OCI-LY7 (cell line): ENCODE results near the gene SLC39A3. TPM values are rescaled to one million over a fixed set of nuclear protein-coding genes. Genes with fewer than 3 reads are reported as not detected.

ENCODE experiments used
- BruUV-seq: library from RNA; stranded (reverse); fragments of 400-500 nt; replicated peaks from 2 replicates; lab custom pipeline; 2021; lab: Mats Ljungman, UMichigan
- CTCF ChIA-PET: fragments of 300-600 bp; sonication (Branson Sonifier 250); formaldehyde crosslinking; loops from one replicate; lab custom pipeline; 2022; ENCODE audit warnings: antibody characterized with exemption; ENCODE audit not compliant: unreplicated experiment; lab: Charles Lee
- POLR2A ChIA-PET: fragments of 300-600 bp; sonication (Branson Sonifier 250); formaldehyde crosslinking; loops from one replicate; lab custom pipeline; 2022; ENCODE audit warnings: antibody characterized with exemption; lab: Charles Lee
- DNase-seq: peaks from one replicate; pipeline ENCODE4 v3.0.0-alpha.2; 2015; ENCODE audit warnings: low spot score
- H2AFZ ChIP-seq: fragments of 200-600 bp; sonication (generic), shearing (Covaris generic); 2 replicates; pipeline ENCODE4 v1.6.1; 2014; ENCODE audit warnings: mild to moderate bottlenecking, antibody characterized with exemption, low read length, moderate library complexity
- H3K27ac ChIP-seq: fragments of 200-600 bp; sonication (generic); 2 replicates; pipeline ENCODE4 v1.5.1; 2014; ENCODE audit warnings: mixed run types, low read depth, mild to moderate bottlenecking, moderate library complexity, low read length, inconsistent platforms; ENCODE audit not compliant: poor library complexity, severe bottlenecking
- H3K36me3 ChIP-seq: fragments of 200-600 bp; sonication (generic); 2 replicates; pipeline ENCODE4 v1.6.1; 2014; ENCODE audit warnings: mild to moderate bottlenecking, antibody characterized with exemption, low read length, moderate library complexity, mixed read lengths; ENCODE audit not compliant: insufficient read depth
- H3K4me1 ChIP-seq: fragments of 200-600 bp; sonication (generic); 2 replicates; pipeline ENCODE4 v1.5.1; 2014; ENCODE audit warnings: mild to moderate bottlenecking, low read length; ENCODE audit not compliant: insufficient read depth, poor library complexity, severe bottlenecking
- H3K4me2 ChIP-seq: fragments of 200-600 bp; sonication (generic); 2 replicates; pipeline ENCODE4 v1.6.1; 2014; ENCODE audit warnings: mild to moderate bottlenecking, low read length
- H3K4me3 ChIP-seq: fragments of 200-600 bp; sonication (generic); 2 replicates; pipeline ENCODE4 v1.5.1; 2014; ENCODE audit warnings: mild to moderate bottlenecking, low read depth, low read length; ENCODE audit not compliant: poor library complexity, severe bottlenecking
- H3K79me2 ChIP-seq: fragments of 200-600 bp; sonication (generic); 2 replicates; pipeline ENCODE4 v1.6.1; 2016; ENCODE audit warnings: low read depth, mild to moderate bottlenecking, low read length, moderate library complexity, mixed read lengths; ENCODE audit not compliant: insufficient read depth
- H3K9me2 ChIP-seq: fragments of 200-600 bp; sonication (generic); 2 replicates; pipeline ENCODE4 v1.6.1; 2016; ENCODE audit warnings: mild to moderate bottlenecking, low read length, mixed read lengths; ENCODE audit not compliant: insufficient read depth
- H3K9me3 ChIP-seq: fragments of 200-600 bp; sonication (generic); 2 replicates; pipeline ENCODE4 v1.6.1; 2014; ENCODE audit warnings: mild to moderate bottlenecking, mixed run types, low read length, mixed read lengths
- H4K20me1 ChIP-seq: fragments of 200-600 bp; sonication (generic); 2 replicates; pipeline ENCODE4 v1.6.1; 2014; ENCODE audit warnings: mild to moderate bottlenecking, antibody characterized with exemption, low read length, moderate library complexity, mixed read lengths; ENCODE audit not compliant: insufficient read depth
- EZH2phosphoT487 ChIP-seq: fragments of 200-600 bp; sonication (generic); IDR thresholded peaks from 2 replicates; pipeline ENCODE4 v1.6.1; 2018; ENCODE audit warnings: low read depth, borderline replicate concordance, mild to moderate bottlenecking, mixed run types, antibody characterized with exemption, low read length, moderate library complexity, mixed read lengths
- intact Hi-C: fragments of 100-400 bp; cut with micrococcal nuclease; formaldehyde crosslinking; loops from one replicate; pipeline ENCODE4 v1.10.0; 2022; ENCODE audit not compliant: unreplicated experiment
- total RNA-seq, 2 experiments: library from RNA; depleted of rRNA in 1 of 2; stranded (reverse); fragments of >200 nt in 1 of 2; shearing (Covaris generic) in 1 of 2; gene quantifications; 2 replicates each; pipeline ENCODE4 v1.2.3, GENCODE V29; 2014 to 2022
- TF ChIP-seq, protein P1 (sequence below): fragments of 200-600 bp; sonication (generic); conservative IDR thresholded peaks from 2 replicates; pipeline ENCODE4 v1.5.1; 2014; ENCODE audit warnings: mild to moderate bottlenecking, antibody characterized with exemption, low read length, moderate library complexity, mixed read lengths

Gene SLC39A3
- total RNA-seq, 2 experiments from 2014 or later, result 45.6 to 46.8 TPM

DNA sequence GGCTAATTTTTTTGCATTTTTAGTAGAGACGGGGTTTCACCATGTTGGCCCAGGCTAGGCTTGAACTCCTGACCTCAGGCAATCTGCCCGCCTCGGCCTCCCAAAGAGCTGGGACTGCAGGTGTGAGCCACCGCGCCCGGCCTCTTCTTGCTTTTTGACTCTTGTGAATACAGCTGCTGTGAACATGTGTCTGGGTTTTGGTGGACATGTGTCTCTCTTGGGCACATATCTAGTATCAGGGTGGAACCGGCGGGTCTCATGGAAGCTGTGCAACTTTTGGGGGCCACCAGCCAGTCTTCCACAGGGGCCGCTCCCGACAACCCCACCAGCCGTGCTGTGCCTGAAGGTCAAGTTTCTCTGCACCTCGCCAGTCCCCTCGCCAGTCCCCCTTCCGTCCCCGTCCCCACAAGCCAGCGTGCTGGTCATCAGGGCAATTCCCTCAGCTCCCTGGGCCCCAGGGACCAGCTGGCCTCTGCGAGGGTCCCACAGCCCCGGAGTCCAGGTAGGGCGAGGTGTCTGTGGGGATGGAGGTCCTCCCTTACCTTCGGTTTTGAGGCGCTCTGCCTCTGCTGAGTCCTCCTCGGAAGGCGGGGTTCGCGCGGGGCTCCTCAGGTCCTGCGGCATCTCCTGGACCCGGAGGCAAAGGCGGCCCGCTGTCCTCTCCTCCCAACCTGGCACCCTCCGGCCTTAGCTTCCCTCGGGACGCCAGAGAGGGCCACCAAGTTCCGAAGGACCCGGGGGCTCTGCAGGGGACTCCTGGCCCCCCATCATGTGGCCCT, 27.0 kb upstream of the SLC39A3 start:
- no TSS peak for BruUV-seq
- intact Hi-C loops, result no loop called here

DNA sequence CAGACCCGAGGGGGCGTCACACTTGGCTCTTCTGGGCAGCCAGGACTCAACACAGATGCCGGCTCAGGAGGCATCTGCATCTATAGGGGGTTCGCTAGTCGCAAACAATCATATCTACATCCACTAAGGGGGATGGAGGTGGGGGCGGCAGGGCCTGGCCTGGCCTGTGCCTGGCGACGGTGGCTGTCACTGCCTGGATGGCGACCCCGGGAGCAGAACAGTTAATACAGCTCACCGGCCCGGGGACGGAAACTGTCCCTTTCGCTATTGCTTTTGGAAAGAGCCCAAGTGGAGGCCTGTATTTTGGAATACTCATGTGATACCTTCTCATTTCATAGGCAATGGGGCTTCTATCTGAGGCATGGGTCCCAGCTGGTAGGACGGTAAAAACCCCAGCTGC, 25.6 kb upstream of the SLC39A3 start:
- BruUV-seq, result no TSS peak
- DNase-seq, result no peak
- no peaks in the 10 kb centered on the region for H3K9me2 ChIP-seq
- no peaks in the 10 kb centered on the region for H3K4me1 ChIP-seq
- H3K4me2 ChIP-seq, result no peak overlapping the region
- peaks cover 87% of the 10 kb centered on the region for H3K36me3 ChIP-seq
- intact Hi-C loops, result no loop called here
- TF ChIP-seq, protein P1, sequence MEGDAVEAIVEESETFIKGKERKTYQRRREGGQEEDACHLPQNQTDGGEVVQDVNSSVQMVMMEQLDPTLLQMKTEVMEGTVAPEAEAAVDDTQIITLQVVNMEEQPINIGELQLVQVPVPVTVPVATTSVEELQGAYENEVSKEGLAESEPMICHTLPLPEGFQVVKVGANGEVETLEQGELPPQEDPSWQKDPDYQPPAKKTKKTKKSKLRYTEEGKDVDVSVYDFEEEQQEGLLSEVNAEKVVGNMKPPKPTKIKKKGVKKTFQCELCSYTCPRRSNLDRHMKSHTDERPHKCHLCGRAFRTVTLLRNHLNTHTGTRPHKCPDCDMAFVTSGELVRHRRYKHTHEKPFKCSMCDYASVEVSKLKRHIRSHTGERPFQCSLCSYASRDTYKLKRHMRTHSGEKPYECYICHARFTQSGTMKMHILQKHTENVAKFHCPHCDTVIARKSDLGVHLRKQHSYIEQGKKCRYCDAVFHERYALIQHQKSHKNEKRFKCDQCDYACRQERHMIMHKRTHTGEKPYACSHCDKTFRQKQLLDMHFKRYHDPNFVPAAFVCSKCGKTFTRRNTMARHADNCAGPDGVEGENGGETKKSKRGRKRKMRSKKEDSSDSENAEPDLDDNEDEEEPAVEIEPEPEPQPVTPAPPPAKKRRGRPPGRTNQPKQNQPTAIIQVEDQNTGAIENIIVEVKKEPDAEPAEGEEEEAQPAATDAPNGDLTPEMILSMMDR, result no peak
- no peak for TF ChIP-seq EZH2phosphoT487
- peaks cover 12% of the 10 kb centered on the region; the same call in 1 of the 2 replicates for H3K79me2 ChIP-seq
- ChIA-PET POLR2A (interaction anchor here (0.6 kb wide), 1 partner anchor 134 kb away, joined by 3 read pairs; no protein-coding TSS in a partner anchor), CTCF (no interaction called here)
- H4K20me1 ChIP-seq, result no peaks in the 10 kb centered on the region
- H3K27ac ChIP-seq, result no peak overlapping the region
- H3K9me3 ChIP-seq, result no peaks in the 10 kb centered on the region
- no peak overlapping the region for H3K4me3 ChIP-seq
- H2AFZ ChIP-seq, result no peak overlapping the region

More for the DNA sequence above, 27.0 kb upstream of the SLC39A3 start:
- no peaks in the 10 kb centered on the region for H4K20me1 ChIP-seq
- peaks cover 83% of the 10 kb centered on the region for H3K36me3 ChIP-seq
- no peaks in the 10 kb centered on the region for H3K9me2 ChIP-seq
- no peak for DNase-seq
- TF ChIP-seq EZH2phosphoT487, result no peak
- TF ChIP-seq, protein P1, result no peak
- no peak overlapping the region for H3K27ac ChIP-seq
- H3K9me3 ChIP-seq, result no peaks in the 10 kb centered on the region
- H3K79me2 ChIP-seq, result peaks cover 26% of the 10 kb centered on the region
- no peak overlapping the region for H3K4me2 ChIP-seq
- ChIA-PET POLR2A (no interaction called here), CTCF (no interaction called here)
- no peaks in the 10 kb centered on the region for H3K4me1 ChIP-seq
- no peak overlapping the region for H2AFZ ChIP-seq
- H3K4me3 ChIP-seq, result no peak overlapping the region

GRCh38 chr19:2764945-2765344, 25.1 kb upstream of the SLC39A3 start:
- peaks cover 8% of the 10 kb centered on the region; the same call in 1 of the 2 replicates for H3K79me2 ChIP-seq
- ChIA-PET POLR2A (interaction anchor here (0.6 kb wide), 1 partner anchor 135 kb away, joined by 3 read pairs; no protein-coding TSS in a partner anchor), CTCF (no interaction called here)
- no TSS peak for BruUV-seq
- H3K27ac ChIP-seq, result no peak overlapping the region
- peaks cover 84% of the 10 kb centered on the region for H3K36me3 ChIP-seq
- H3K4me3 ChIP-seq, result no peak overlapping the region
- no peak overlapping the region for H3K4me2 ChIP-seq
- no peaks in the 10 kb centered on the region for H3K9me2 ChIP-seq
- no peaks in the 10 kb centered on the region for H3K4me1 ChIP-seq
- no peak overlapping the region for H2AFZ ChIP-seq
- H4K20me1 ChIP-seq, result no peaks in the 10 kb centered on the region
- H3K9me3 ChIP-seq, result no peaks in the 10 kb centered on the region
- intact Hi-C loops, result no loop called here
- no peak for DNase-seq
- TF ChIP-seq, protein P1, result no peak
- TF ChIP-seq EZH2phosphoT487, result no peak
